Kidney (tissue), 14 donors: ENCODE data around the gene SOD1. TPM values are rescaled to one million over a fixed set of nuclear protein-coding genes. Genes with fewer than 3 reads are reported as not detected.

Experiments
- DNase-seq, 5 donors: peaks; one replicate each; pipeline ENCODE4 v3.0.0-alpha.2; 2013 to 2020
- FAIRE-seq: peaks from 2 replicates; lab custom pipeline; 2012; peaks lifted over from hg19 to GRCh38; lab: Jason Lieb, UNC
- H3K27ac ChIP-seq, 2 donors: one replicate each; pipeline ENCODE4 v1.7.0; 2013; ENCODE audit warnings: low read depth in 2 of 2, low read length in 2 of 2, inconsistent platforms in 1 of 2
- H3K27me3 ChIP-seq: one replicate; pipeline ENCODE4 v1.7.1; 2013; ENCODE audit warnings: low read length, inconsistent platforms; ENCODE audit not compliant: control insufficient read depth, insufficient read depth
- H3K36me3 ChIP-seq, 3 donors: one replicate each; pipeline versions ENCODE4 v1.7.0 to v1.7.1; 2013; ENCODE audit warnings: low read length in 3 of 3, control low read depth in 1 of 3, inconsistent platforms in 1 of 3; ENCODE audit not compliant: insufficient read depth in 3 of 3, control insufficient read depth in 2 of 3
- H3K4me1 ChIP-seq, 3 donors: one replicate each; pipeline versions ENCODE4 v1.7.0 to v1.7.1; 2013; ENCODE audit warnings: low read length in 3 of 3, inconsistent platforms in 1 of 3, low read depth in 1 of 3; ENCODE audit not compliant: control insufficient read depth in 2 of 3, insufficient read depth in 2 of 3
- H3K4me3 ChIP-seq, 3 donors: one replicate each; pipeline versions ENCODE4 v1.7.0 to v1.8.1; 2013; ENCODE audit warnings: low read length in 3 of 3, control low read depth in 1 of 3, inconsistent platforms in 1 of 3
- H3K9ac ChIP-seq, 3 donors: one replicate each; pipeline versions ENCODE4 v1.7.0 to v1.7.1; 2013; ENCODE audit warnings: low read length in 3 of 3, control low read depth in 1 of 3, inconsistent platforms in 1 of 3
- H3K9me3 ChIP-seq, 3 donors: one replicate each; pipeline versions ENCODE4 v1.7.0 to v1.7.1; 2013; ENCODE audit warnings: low read length in 3 of 3, control low read depth in 1 of 3, inconsistent platforms in 1 of 3; ENCODE audit not compliant: control insufficient read depth in 2 of 3, insufficient read depth in 1 of 3
- CTCF ChIP-seq: IDR thresholded peaks from 3 replicates; pipeline ENCODE4 v1.5.1; 2012; ENCODE audit warnings: mild to moderate bottlenecking, moderate library complexity, borderline replicate concordance; ENCODE audit not compliant: insufficient read depth; ENCODE audit errors: extremely low read depth
- intact Hi-C: fragments of 100-400 bp; cut with DNase I; formaldehyde crosslinking; loops from one replicate; pipeline ENCODE4 v1.11.1; 2022
- polyA plus RNA-seq: library from polyadenylated mRNA; stranded (reverse); fragments of 350-450 nt; fragmentation: Illumina TruSeq; extraction: RNeasy Lipid Tissue Mini Kit (QIAGEN cat#74804); gene quantifications from one replicate; pipeline ENCODE4 v1.2.3, GENCODE V29; 2014; ENCODE audit warnings: low read depth, low replicate concordance; ENCODE audit not compliant: insufficient read depth
- total RNA-seq: library from RNA; stranded (reverse); fragmentation: NEBNext Ultra II Directional; extraction: Animal tissue kit (Norgen Biotek cat#: 25700); gene quantifications from one replicate; pipeline ENCODE4 v1.2.1, GENCODE V29; 2021
- donor health status: control.
- donor health status: control.
- donor health status: control.
- donor health status: control.
- donor health status: control.
- donor health status: DM: yes; HTN: yes; CAD: no.
- donor health status: Normal renal cell carcinoma (clear cell type).

Gene SOD1
- total and polyA plus RNA-seq, 2 donors from 2014 or later, result 243 to 910 TPM

GRCh38 chr21:31698461-31698860, 39.0 kb downstream of the SOD1 start:
- no peaks in the 10 kb centered on the region for H3K4me1 ChIP-seq
- no peaks in the 10 kb centered on the region for H3K27me3 ChIP-seq
- no peak overlapping the region for H3K9ac ChIP-seq
- peaks cover 3 to 42% (median 14%) of the 10 kb centered on the region in 3 donors for H3K36me3 ChIP-seq
- intact Hi-C loops, result no loop called here
- H3K9me3 ChIP-seq, result no peaks in the 10 kb centered on the region
- FAIRE-seq, result no peak
- TF ChIP-seq CTCF, result no peak
- no peak overlapping the region for H3K4me3 ChIP-seq
- H3K27ac ChIP-seq, result no peak overlapping the region
- no peak for DNase-seq

- FAIRE-seq, result no peak
- no peak overlapping the region for H3K9ac ChIP-seq
Observed at GRCh38 chr21:31700040-31700439, 40.5 kb downstream of the SOD1 start.

GRCh38 chr21:31706562-31706961, 47.1 kb downstream of the SOD1 start:
- Histone ChIP-seq H3K9ac (no peak overlapping the region), H3K27me3 (no peaks in the 10 kb centered on the region), H3K4me1 (no peaks in the 10 kb centered on the region), H3K4me3 (no peak overlapping the region), H3K36me3 (peaks cover 0 to 6% (median 6%) of the 10 kb centered on the region in 3 donors), H3K27ac (no peak overlapping the region), H3K9me3 (no peaks in the 10 kb centered on the region)
- no peak for TF ChIP-seq CTCF
- intact Hi-C loops, result no loop called here
- FAIRE-seq, result no peak
- no peak for DNase-seq

More at GRCh38 chr21:31700040-31700439, 40.5 kb downstream of the SOD1 start:
- TF ChIP-seq CTCF, result no peak
- Histone ChIP-seq H3K9me3 (no peaks in the 10 kb centered on the region), H3K27me3 (no peaks in the 10 kb centered on the region), H3K36me3 (peaks cover 3 to 29% (median 14%) of the 10 kb centered on the region in 3 donors), H3K27ac (no peak overlapping the region), H3K4me1 (no peaks in the 10 kb centered on the region), H3K4me3 (no peak overlapping the region)
- no peak for DNase-seq
- intact Hi-C loops, result no loop called here

GRCh38 chr21:31707499-31707898, 48.0 kb downstream of the SOD1 start:
- H3K27me3 ChIP-seq, result no peaks in the 10 kb centered on the region
- no peak overlapping the region for H3K27ac ChIP-seq
- H3K9me3 ChIP-seq, result no peaks in the 10 kb centered on the region
- H3K4me3 ChIP-seq, result no peak overlapping the region
- no peak for TF ChIP-seq CTCF
- intact Hi-C loops, result no loop called here
- H3K9ac ChIP-seq, result no peak overlapping the region
- H3K36me3 ChIP-seq, result peaks cover 0 to 5% (median 0%) of the 10 kb centered on the region in 3 donors
- H3K4me1 ChIP-seq, result no peaks in the 10 kb centered on the region
- FAIRE-seq (no peak), DNase-seq (no peak)
